ENCODE results near the gene LZTS2. TPM values are rescaled to one million over a fixed set of nuclear protein-coding genes. Genes with fewer than 3 reads are reported as not detected.

Gene LZTS2
- total and polyA plus RNA-seq, 2 of the 8 experiments (the other 6 are each of a cell fraction or from before 2014, with no cell fraction given) = 75.7 to 99.5 TPM

- TF ChIP-seq SP4 (IDR thresholded peaks at IDR 0.05; ENCODE audit: low read length) (no peak), CHD7 (IDR thresholded peaks at IDR 0.05; ENCODE audit: insufficient replicate concordance, low read length) (no peak)
Measured at GRCh38 chr10:100999742-101000126, at the start of gene LZTS2 (continued).
